LHCN-M2 (cell line): ENCODE data around the gene ERGIC1. TPM values are rescaled to one million over a fixed set of nuclear protein-coding genes. Genes with fewer than 3 reads are reported as not detected.
"Not testable (repeated sequence)": the region's sequence is repeated elsewhere in the genome, so short reads cannot be mapped to it uniquely, and the experiment has no call there.

ENCODE experiments used
- DNase-seq: peaks from one replicate; pipeline ENCODE4 v3.0.0-alpha.2; 2012; ENCODE audit warnings: low read depth
- total RNA-seq: library from RNA; depleted of rRNA; stranded (reverse); fragments of >200 nt; gene quantifications from 2 replicates; pipeline ENCODE4 v1.2.3, GENCODE V29; 2014

The ERGIC1 gene
- total RNA-seq, 1 experiment from 2014 or later: 152 TPM

- DNase-seq: no peak
These were observed 12.6 kb downstream of the ERGIC1 start for GRCh38 chr5:172846677-172847076.

GRCh38 chr5:172847584-172847983 lies 13.5 kb downstream of the ERGIC1 start:
- not testable (repeated sequence) for DNase-seq

GRCh38 chr5:172848419-172848818 lies 14.4 kb downstream of the ERGIC1 start:
- DNase-seq: no peak

- DNase-seq: peak; percentile 51
These were observed 15.8 kb downstream of the ERGIC1 start for GRCh38 chr5:172849606-172850453.

GRCh38 chr5:172850454-172850797 lies 16.4 kb downstream of the ERGIC1 start:
- no peak for DNase-seq

- not testable (repeated sequence) for DNase-seq
These were observed 17.2 kb downstream of the ERGIC1 start for GRCh38 chr5:172851254-172851653.

GRCh38 chr5:172852490-172853354 lies 18.7 kb downstream of the ERGIC1 start:
- no peak for DNase-seq

GRCh38 chr5:172853355-172853975 lies 19.4 kb downstream of the ERGIC1 start:
- DNase-seq: no peak

GRCh38 chr5:172854451-172854871 lies 20.4 kb downstream of the ERGIC1 start:
- peak; percentile 64 for DNase-seq

GRCh38 chr5:172854971-172855370 lies 20.9 kb downstream of the ERGIC1 start:
- no peak for DNase-seq

- DNase-seq: no peak
These were observed 21.7 kb downstream of the ERGIC1 start for GRCh38 chr5:172855597-172856292.

GRCh38 chr5:172856336-172856735 lies 22.3 kb downstream of the ERGIC1 start:
- no peak for DNase-seq

GRCh38 chr5:172857982-172858381 lies 23.9 kb downstream of the ERGIC1 start:
- DNase-seq: no peak

GRCh38 chr5:172858511-172858989 lies 24.5 kb downstream of the ERGIC1 start:
- peak; percentile 86 for DNase-seq

- DNase-seq: peak; percentile 93
These were observed 25.1 kb downstream of the ERGIC1 start for GRCh38 chr5:172858990-172859811.

- DNase-seq: no peak
These were observed 25.9 kb downstream of the ERGIC1 start for GRCh38 chr5:172859966-172860365.

GRCh38 chr5:172860520-172861443 lies 26.7 kb downstream of the ERGIC1 start:
- peak; percentile 83 for DNase-seq

- DNase-seq: no peak
These were observed 27.4 kb downstream of the ERGIC1 start for GRCh38 chr5:172861461-172861860.

- no peak for DNase-seq
These were observed 28.2 kb downstream of the ERGIC1 start for GRCh38 chr5:172862165-172862801.
